ENCODE measurements around the gene SNN.
A peak's percentile ranks its signal among the peaks of the same experiment; 100 is the strongest.

GRCh38 chr16:11667824-11668622, at the start of gene SNN:
- TF ChIP-seq MAZ (IDR thresholded peaks at IDR 0.05; ENCODE audit: borderline replicate concordance, low read depth, low read length) (peak; percentile 83; the same call in 1 of the 2 replicates), CTCF (conservative IDR thresholded peaks at IDR 0.05; ENCODE audit: low read depth, low read length) (no peak), POLR2A (IDR thresholded peaks at IDR 0.05; ENCODE audit: low read depth, low read length) (peak; percentile 53), RAD21 (IDR thresholded peaks at IDR 0.05; ENCODE audit: low read length) (no peak)
